GM12892 (cell line): ENCODE measurements around the gene COL17A1.

ENCODE experiments used
- DNase-seq: peaks from one replicate; pipeline ENCODE4 v3.0.0; 2011; ENCODE audit not compliant: insufficient read length
- FAIRE-seq: peaks from 2 replicates; lab custom pipeline; 2011; peaks lifted over from hg19 to GRCh38; lab: Jason Lieb, UNC
- POLR2A ChIP-seq: IDR thresholded peaks from 2 replicates; pipeline ENCODE4 v1.6.1; 2011; ENCODE audit warnings: low read depth, low read length, control low read depth
- POLR2AphosphoS5 ChIP-seq: IDR thresholded peaks from 2 replicates; pipeline ENCODE4 v1.6.1; 2011; ENCODE audit warnings: low read depth, low read length, control low read depth
- TAF1 ChIP-seq: IDR thresholded peaks from 2 replicates; pipeline ENCODE4 v1.6.1; 2011; ENCODE audit warnings: low read depth, mild to moderate bottlenecking, control low read depth, low read length, borderline replicate concordance

Gene COL17A1

GRCh38 chr10:104035194-104036068, 50.2 kb downstream of the COL17A1 start:
- DNase-seq, result no peak
- TF ChIP-seq POLR2A (no peak), POLR2AphosphoS5 (no peak), TAF1 (no peak)
- FAIRE-seq, result no peak

- no peak for TF ChIP-seq TAF1
- no peak for TF ChIP-seq POLR2A
- no peak for TF ChIP-seq POLR2AphosphoS5
- DNase-seq (no peak), FAIRE-seq (no peak)
Measured at GRCh38 chr10:104034401-104035193, 51.1 kb downstream of the COL17A1 start.

- DNase-seq (no peak), FAIRE-seq (no peak)
- no peak for TF ChIP-seq TAF1
Measured at GRCh38 chr10:104033966-104034365, 51.7 kb downstream of the COL17A1 start.

GRCh38 chr10:104033401-104033930, 52.2 kb downstream of the COL17A1 start:
- DNase-seq, result no peak
- TF ChIP-seq TAF1 (no peak), POLR2AphosphoS5 (no peak), POLR2A (no peak)
- no peak for FAIRE-seq

- FAIRE-seq, result no peak
- TF ChIP-seq POLR2AphosphoS5 (no peak), TAF1 (no peak), POLR2A (no peak)
- no peak for DNase-seq
Measured at GRCh38 chr10:104032144-104032775, 53.4 kb downstream of the COL17A1 start.

- DNase-seq (no peak), FAIRE-seq (no peak)
- TF ChIP-seq POLR2A, result no peak
Measured at GRCh38 chr10:104031631-104032030, 54.0 kb downstream of the COL17A1 start.

- DNase-seq (no peak), FAIRE-seq (no peak)
- TF ChIP-seq POLR2AphosphoS5 (no peak), POLR2A (no peak), TAF1 (no peak)
Measured at GRCh38 chr10:104029521-104029860, 56.2 kb downstream of the COL17A1 start.

- TF ChIP-seq POLR2AphosphoS5 (no peak), POLR2A (no peak)
- no peak for DNase-seq
- FAIRE-seq, result no peak
Measured at GRCh38 chr10:104028823-104029520, 56.7 kb downstream of the COL17A1 start.

- FAIRE-seq (no peak), DNase-seq (no peak)
Measured at GRCh38 chr10:104028146-104028545, 57.5 kb downstream of the COL17A1 start.

GRCh38 chr10:104026762-104027161, 58.9 kb downstream of the COL17A1 start:
- DNase-seq (no peak), FAIRE-seq (no peak)
- TF ChIP-seq POLR2A (no peak), TAF1 (no peak), POLR2AphosphoS5 (no peak)

More at GRCh38 chr10:104028146-104028545, 57.5 kb downstream of the COL17A1 start:
- no peak for TF ChIP-seq POLR2AphosphoS5
- TF ChIP-seq POLR2A, result no peak
- TF ChIP-seq TAF1, result no peak

- FAIRE-seq, result no peak
- TF ChIP-seq POLR2A, result no peak
- TF ChIP-seq TAF1, result no peak
- no peak for TF ChIP-seq POLR2AphosphoS5
Measured at GRCh38 chr10:104025524-104025923, 60.2 kb downstream of the COL17A1 start.

More at GRCh38 chr10:104025524-104025923, 60.2 kb downstream of the COL17A1 start:
- no peak for DNase-seq
